Measurements from ENCODE around the gene IQCF6.

The IQCF6 gene

DNA sequence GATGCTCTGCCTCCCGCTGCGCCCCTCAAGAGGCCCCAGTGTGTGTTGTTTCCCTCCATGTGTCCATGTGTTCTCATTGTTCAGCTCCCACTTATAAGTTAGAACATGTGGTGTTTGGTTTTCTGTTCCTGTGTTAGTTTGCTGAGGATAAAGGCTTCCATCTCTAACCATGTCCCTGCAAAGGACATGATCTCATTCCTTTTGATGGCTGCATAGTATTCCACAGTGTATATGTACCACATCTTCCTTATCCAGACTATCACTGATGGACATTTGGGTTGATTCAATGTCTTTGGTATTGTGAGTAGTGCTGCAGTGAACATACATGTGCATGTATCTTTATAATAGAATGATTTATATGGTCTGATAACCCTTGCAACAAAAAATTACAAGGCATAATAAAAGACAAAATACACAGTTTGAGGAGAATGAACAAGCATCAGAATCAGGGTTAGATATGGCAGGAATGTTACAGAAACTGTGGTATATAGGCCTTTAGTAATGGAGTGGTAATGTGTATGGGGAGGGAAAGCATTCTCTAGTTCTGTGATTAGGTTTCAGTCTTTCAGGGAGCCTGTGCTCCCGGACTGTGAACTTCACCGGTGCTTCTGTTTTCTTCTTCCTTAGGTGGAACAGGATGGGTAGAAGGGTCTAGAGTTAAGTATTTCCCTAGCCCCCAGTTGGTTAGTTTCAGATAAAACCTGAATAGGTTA, 45.0 kb downstream of the IQCF6 start:
- no peak overlapping the region for H3K4me3 ChIP-seq (ENCODE audit: low read length)
- TF ChIP-seq, protein P1, sequence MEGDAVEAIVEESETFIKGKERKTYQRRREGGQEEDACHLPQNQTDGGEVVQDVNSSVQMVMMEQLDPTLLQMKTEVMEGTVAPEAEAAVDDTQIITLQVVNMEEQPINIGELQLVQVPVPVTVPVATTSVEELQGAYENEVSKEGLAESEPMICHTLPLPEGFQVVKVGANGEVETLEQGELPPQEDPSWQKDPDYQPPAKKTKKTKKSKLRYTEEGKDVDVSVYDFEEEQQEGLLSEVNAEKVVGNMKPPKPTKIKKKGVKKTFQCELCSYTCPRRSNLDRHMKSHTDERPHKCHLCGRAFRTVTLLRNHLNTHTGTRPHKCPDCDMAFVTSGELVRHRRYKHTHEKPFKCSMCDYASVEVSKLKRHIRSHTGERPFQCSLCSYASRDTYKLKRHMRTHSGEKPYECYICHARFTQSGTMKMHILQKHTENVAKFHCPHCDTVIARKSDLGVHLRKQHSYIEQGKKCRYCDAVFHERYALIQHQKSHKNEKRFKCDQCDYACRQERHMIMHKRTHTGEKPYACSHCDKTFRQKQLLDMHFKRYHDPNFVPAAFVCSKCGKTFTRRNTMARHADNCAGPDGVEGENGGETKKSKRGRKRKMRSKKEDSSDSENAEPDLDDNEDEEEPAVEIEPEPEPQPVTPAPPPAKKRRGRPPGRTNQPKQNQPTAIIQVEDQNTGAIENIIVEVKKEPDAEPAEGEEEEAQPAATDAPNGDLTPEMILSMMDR (IDR thresholded peaks at IDR 0.05; ENCODE audit: insufficient read depth, low read depth, low read length, missing control alignments) = no peak
- no peak for DNase-seq (ENCODE audit: low read depth)

DNA sequence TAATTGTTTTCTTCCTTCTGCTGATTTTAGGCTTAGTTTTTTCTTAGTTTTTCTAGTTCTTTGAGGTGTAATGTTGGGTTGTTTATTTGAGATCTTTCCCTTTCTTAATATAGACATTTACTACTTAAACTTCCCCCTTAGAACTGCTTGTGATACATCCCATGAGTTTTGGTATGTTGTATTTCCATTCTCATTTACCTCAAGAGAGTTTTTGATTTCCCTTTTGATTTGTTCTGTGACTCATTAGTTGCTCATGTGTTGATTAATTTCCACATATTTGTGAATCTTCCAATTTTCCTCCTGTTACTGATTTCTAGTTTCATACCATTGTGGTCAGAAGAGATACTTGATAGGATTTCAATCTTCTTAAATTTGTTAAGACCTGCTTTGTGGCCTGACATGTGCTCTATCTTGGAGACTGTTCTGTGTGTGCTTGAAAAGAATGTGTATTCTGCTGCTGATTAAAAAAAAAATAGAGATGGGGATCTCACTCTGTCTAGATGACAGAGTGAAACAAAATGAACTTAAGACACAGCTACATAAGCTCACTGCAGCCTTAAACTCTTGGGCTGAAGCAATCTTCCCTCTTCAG, 49.9 kb downstream of the IQCF6 start:
- peak; percentile 47 for DNase-seq (ENCODE audit: low read depth)
- TF ChIP-seq, protein P1 (IDR thresholded peaks at IDR 0.05; ENCODE audit: insufficient read depth, low read depth, low read length, missing control alignments) = no peak
- no peak overlapping the region for H3K4me3 ChIP-seq (ENCODE audit: low read length)
